Measurements from ENCODE around the gene NPC2. TPM values are rescaled to one million over a fixed set of nuclear protein-coding genes. Genes with fewer than 3 reads are reported as not detected.
"Not testable (repeated sequence)": the region's sequence is repeated elsewhere in the genome, so short reads cannot be mapped to it uniquely, and the experiment has no call there.

NPC2 gene
- total RNA-seq = 147 TPM

GRCh38 chr14:74492776-74493342 is at the start of gene NPC2:
TSS of gene NPC2 (minus strand) at chr14:74493305. CDS start at chr14:74493274, 31 bp downstream.
- peak in 1 of 3 donors; percentile 17 for DNase-seq (ENCODE audit: low read depth in 2 of 3, low spot score in 2 of 3)

- DNase-seq (ENCODE audit: low read depth in 2 of 3, low spot score in 2 of 3) = no peak
Measured at GRCh38 chr14:74542056-74542685, 49.1 kb upstream of the NPC2 start.

GRCh38 chr14:74541225-74541624 is 48.1 kb upstream of the NPC2 start:
- DNase-seq (ENCODE audit: low read depth in 2 of 3, low spot score in 2 of 3) = no peak

- DNase-seq (ENCODE audit: low read depth in 2 of 3, low spot score in 2 of 3) = no peak
Measured at GRCh38 chr14:74539503-74539902, 46.4 kb upstream of the NPC2 start.

GRCh38 chr14:74538411-74539391 is 45.6 kb upstream of the NPC2 start:
- no peak for DNase-seq (ENCODE audit: low read depth in 2 of 3, low spot score in 2 of 3)

- DNase-seq (ENCODE audit: low read depth in 2 of 3, low spot score in 2 of 3) = not testable (repeated sequence)
Measured at GRCh38 chr14:74536336-74536735, 43.2 kb upstream of the NPC2 start.

- no peak for DNase-seq (ENCODE audit: low read depth in 2 of 3, low spot score in 2 of 3)
Measured at GRCh38 chr14:74535756-74536325, 42.7 kb upstream of the NPC2 start.

GRCh38 chr14:74533576-74533975 is 40.5 kb upstream of the NPC2 start:
- peak in 1 of 3 donors; percentile 12 for DNase-seq (ENCODE audit: low read depth in 2 of 3, low spot score in 2 of 3)

- DNase-seq (ENCODE audit: low read depth in 2 of 3, low spot score in 2 of 3) = no peak
Measured at GRCh38 chr14:74532246-74532645, 39.1 kb upstream of the NPC2 start.

- DNase-seq (ENCODE audit: low read depth in 2 of 3, low spot score in 2 of 3) = peak in 1 of 3 donors; percentile 24
Measured at GRCh38 chr14:74531467-74531866, 38.4 kb upstream of the NPC2 start.

- no peak for DNase-seq (ENCODE audit: low read depth in 2 of 3, low spot score in 2 of 3)
Measured at GRCh38 chr14:74531006-74531405, 37.9 kb upstream of the NPC2 start.

GRCh38 chr14:74528886-74529285 is 35.8 kb upstream of the NPC2 start:
- no peak for DNase-seq (ENCODE audit: low read depth in 2 of 3, low spot score in 2 of 3)

GRCh38 chr14:74528406-74528805 is 35.3 kb upstream of the NPC2 start:
- no peak for DNase-seq (ENCODE audit: low read depth in 2 of 3, low spot score in 2 of 3)

- no peak for DNase-seq (ENCODE audit: low read depth in 2 of 3, low spot score in 2 of 3)
Measured at GRCh38 chr14:74527736-74528280, 34.7 kb upstream of the NPC2 start.

- no peak for DNase-seq (ENCODE audit: low read depth in 2 of 3, low spot score in 2 of 3)
Measured at GRCh38 chr14:74526854-74527585, 33.9 kb upstream of the NPC2 start.

GRCh38 chr14:74525361-74525851 is 32.3 kb upstream of the NPC2 start:
- DNase-seq (ENCODE audit: low read depth in 2 of 3, low spot score in 2 of 3) = no peak

GRCh38 chr14:74524812-74525135 is 31.7 kb upstream of the NPC2 start:
- no peak for DNase-seq (ENCODE audit: low read depth in 2 of 3, low spot score in 2 of 3)

GRCh38 chr14:74524076-74524811 is 31.1 kb upstream of the NPC2 start:
- DNase-seq (ENCODE audit: low read depth in 2 of 3, low spot score in 2 of 3) = no peak

GRCh38 chr14:74522740-74523139 is 29.6 kb upstream of the NPC2 start:
- DNase-seq (ENCODE audit: low read depth in 2 of 3, low spot score in 2 of 3) = no peak

All from hematopoietic multipotent progenitor cell (in vitro differentiated cells).